SK-N-SH (cell line): Measurements from ENCODE around the gene VAMP2. TPM values are rescaled to one million over a fixed set of nuclear protein-coding genes. Genes with fewer than 3 reads are reported as not detected.

Experiments used
- CTCF ChIA-PET: fragments of 300-600, 350-600 bp; formaldehyde crosslinking; extraction: SDS; loops from one replicate; lab custom pipeline; 2021; lab: Yijun Ruan, JAX
- POLR2A ChIA-PET: fragments of 350-600 bp; sonication (Branson Sonifier 250); formaldehyde crosslinking; extraction: SDS; loops from one replicate; lab custom pipeline; 2020; ENCODE audit warnings: antibody characterized with exemption, inconsistent platforms; lab: Yijun Ruan, JAX
- DNase-seq: peaks from one replicate; pipeline ENCODE4 v3.0.0; 2012
- H2AFZ ChIP-seq: fragments of 200-600 bp; sonication (generic); 2 replicates; pipeline ENCODE4 v1.8.1; 2016; ENCODE audit warnings: antibody characterized with exemption, mild to moderate bottlenecking, low read depth
- H3F3A ChIP-seq: fragments of 200-600 bp; sonication (generic); replicated peaks from 2 replicates; pipeline ENCODE3; 2016; ENCODE audit warnings: antibody characterized with exemption, mild to moderate bottlenecking; ENCODE audit not compliant: insufficient read depth
- H3K27ac ChIP-seq, 2 experiments: fragments of 200-500 bp in 1 of 2; fragments of 200-600 bp in 1 of 2; sonication (Bioruptor generic) in 1 of 2; sonication (generic), shearing (Covaris generic) in 1 of 2; 2 replicates each; pipeline versions ENCODE4 v1.5.1 to v1.6.1; 2014 to 2016; ENCODE audit warnings: low read depth in 2 of 2, inconsistent platforms in 1 of 2, low read length in 1 of 2, mild to moderate bottlenecking in 1 of 2, mixed read lengths in 1 of 2
- H3K27me3 ChIP-seq: fragments of 200-600 bp; sonication (generic), shearing (Covaris generic); 2 replicates; pipeline ENCODE4 v1.6.1; 2016; ENCODE audit warnings: mixed run types; ENCODE audit not compliant: insufficient read depth
- H3K36me3 ChIP-seq, 2 experiments: fragments of 200-500 bp in 1 of 2; fragments of 200-600 bp in 1 of 2; sonication (Bioruptor generic) in 1 of 2; sonication (generic) in 1 of 2; replicated peaks in 1 of 2; 2 replicates each; pipeline versions ENCODE3 to v1.5.1; 2014 to 2016; ENCODE audit warnings: low read length in 1 of 2, mild to moderate bottlenecking in 1 of 2; ENCODE audit not compliant: insufficient read depth in 2 of 2, control insufficient read depth in 1 of 2
- H3K4me1 ChIP-seq, 2 experiments: fragments of 200-500 bp in 1 of 2; fragments of 200-600 bp in 1 of 2; sonication (Bioruptor generic) in 1 of 2; sonication (generic), shearing (Covaris generic) in 1 of 2; 2 replicates each; pipeline versions ENCODE4 v1.5.1 to v1.6.1; 2014 to 2016; ENCODE audit warnings: low read depth in 1 of 2, low read length in 1 of 2, mixed run types in 1 of 2; ENCODE audit not compliant: insufficient read depth in 2 of 2, control insufficient read depth in 1 of 2
- H3K4me2 ChIP-seq: fragments of 200-600 bp; sonication (generic), shearing (Covaris generic); 2 replicates; pipeline ENCODE4 v1.6.1; 2017; ENCODE audit warnings: mixed run types
- H3K4me3 ChIP-seq, 2 experiments: fragments of 200-500 bp in 1 of 2; fragments of 200-600 bp in 1 of 2; sonication (Bioruptor generic) in 1 of 2; sonication (generic), shearing (Covaris generic) in 1 of 2; 2 replicates each; pipeline versions ENCODE4 v1.5.1 to v1.8.1; 2014 to 2016; ENCODE audit warnings: low read depth in 2 of 2, inconsistent platforms in 1 of 2, low read length in 1 of 2, mild to moderate bottlenecking in 1 of 2, mixed read lengths in 1 of 2, moderate library complexity in 1 of 2
- H3K79me2 ChIP-seq: fragments of 200-600 bp; sonication (generic); 2 replicates; pipeline ENCODE4 v1.8.1; 2017; ENCODE audit warnings: mild to moderate bottlenecking; ENCODE audit not compliant: insufficient read depth
- H3K9ac ChIP-seq: fragments of 200-600 bp; sonication (generic); 2 replicates; pipeline ENCODE4 v1.6.1; 2017; ENCODE audit warnings: mixed run types
- H3K9me2 ChIP-seq: fragments of 200-600 bp; sonication (generic); 2 replicates; pipeline ENCODE4 v1.6.1; 2017; ENCODE audit warnings: mixed run types
- H3K9me3 ChIP-seq: fragments of 200-600 bp; sonication (generic); 2 replicates; pipeline ENCODE4 v1.6.1; 2017; ENCODE audit warnings: mixed run types, mild to moderate bottlenecking, moderate library complexity
- H4K20me1 ChIP-seq: fragments of 200-600 bp; sonication (generic); 2 replicates; pipeline ENCODE4 v1.6.1; 2017; ENCODE audit warnings: mild to moderate bottlenecking, mixed run types; ENCODE audit not compliant: insufficient read depth
- ELF1 ChIP-seq: IDR thresholded peaks from 2 replicates; pipeline ENCODE4 v1.4.0; 2012
- EP300 ChIP-seq, 2 experiments: IDR thresholded peaks; 2 replicates each; pipeline versions ENCODE4 v1.4.0 to v1.6.1; 2012; ENCODE audit warnings: borderline replicate concordance in 1 of 2, low read depth in 1 of 2, low read length in 1 of 2
- MAX ChIP-seq: IDR thresholded peaks from 2 replicates; pipeline ENCODE4 v1.4.0; 2012; ENCODE audit warnings: low read depth
- MXI1 ChIP-seq: IDR thresholded peaks from 2 replicates; pipeline ENCODE4 v1.6.1; 2012; ENCODE audit warnings: mild to moderate bottlenecking, low read depth, low read length, improper control_type of control experiment
- RAD21 ChIP-seq: IDR thresholded peaks from 2 replicates; pipeline ENCODE4 v1.6.1; 2012; ENCODE audit warnings: mild to moderate bottlenecking, low read length
- SIN3A ChIP-seq: IDR thresholded peaks from 2 replicates; pipeline ENCODE4 v1.6.1; 2012; ENCODE audit warnings: low read depth, mild to moderate bottlenecking, low read length, moderate library complexity, borderline replicate concordance
- SMC3 ChIP-seq: IDR thresholded peaks from 2 replicates; pipeline ENCODE4 v1.6.1; 2012; ENCODE audit warnings: low read depth, low read length, improper control_type of control experiment
- TAF1 ChIP-seq: IDR thresholded peaks from 2 replicates; pipeline ENCODE4 v1.6.1; 2012; ENCODE audit warnings: low read depth, mild to moderate bottlenecking, low read length, moderate library complexity, borderline replicate concordance
- TCF12 ChIP-seq: IDR thresholded peaks from 2 replicates; pipeline ENCODE4 v1.4.0; 2012
- TEAD4 ChIP-seq: IDR thresholded peaks from 2 replicates; pipeline ENCODE4 v1.4.0; 2012; ENCODE audit warnings: mild to moderate bottlenecking, borderline replicate concordance; ENCODE audit not compliant: insufficient read depth
- YY1 ChIP-seq: IDR thresholded peaks from 2 replicates; pipeline ENCODE4 v1.4.0; 2012; ENCODE audit warnings: low read depth, mild to moderate bottlenecking
- ZBTB33 ChIP-seq: IDR thresholded peaks from 2 replicates; pipeline ENCODE4 v1.4.0; 2012; ENCODE audit warnings: low read depth, borderline replicate concordance
- WGBS: methylation state at CpG from one replicate; pipeline ENCODE4 v1.1.6; 2017; ENCODE audit warnings: low lambda C conversion rate; 5-methylcytosine and 5-hydroxymethylcytosine counted together
- polyA plus RNA-seq, 3 experiments: library from polyadenylated mRNA; depleted of rRNA; stranded (reverse); fragments of >200 nt; gene quantifications; 2 replicates each; pipeline ENCODE4 v1.2.3, GENCODE V29; 2012
- TF ChIP-seq, protein P1 (sequence below): fragments of 150-350 bp; IDR thresholded peaks from 2 replicates; pipeline ENCODE4 v1.6.1; 2016; ENCODE audit warnings: mild to moderate bottlenecking, low read depth, low read length

Gene VAMP2
- polyA plus RNA-seq, 1 of the 3 experiments (the other 2 are of a cell fraction): 42.0 TPM

DNA sequence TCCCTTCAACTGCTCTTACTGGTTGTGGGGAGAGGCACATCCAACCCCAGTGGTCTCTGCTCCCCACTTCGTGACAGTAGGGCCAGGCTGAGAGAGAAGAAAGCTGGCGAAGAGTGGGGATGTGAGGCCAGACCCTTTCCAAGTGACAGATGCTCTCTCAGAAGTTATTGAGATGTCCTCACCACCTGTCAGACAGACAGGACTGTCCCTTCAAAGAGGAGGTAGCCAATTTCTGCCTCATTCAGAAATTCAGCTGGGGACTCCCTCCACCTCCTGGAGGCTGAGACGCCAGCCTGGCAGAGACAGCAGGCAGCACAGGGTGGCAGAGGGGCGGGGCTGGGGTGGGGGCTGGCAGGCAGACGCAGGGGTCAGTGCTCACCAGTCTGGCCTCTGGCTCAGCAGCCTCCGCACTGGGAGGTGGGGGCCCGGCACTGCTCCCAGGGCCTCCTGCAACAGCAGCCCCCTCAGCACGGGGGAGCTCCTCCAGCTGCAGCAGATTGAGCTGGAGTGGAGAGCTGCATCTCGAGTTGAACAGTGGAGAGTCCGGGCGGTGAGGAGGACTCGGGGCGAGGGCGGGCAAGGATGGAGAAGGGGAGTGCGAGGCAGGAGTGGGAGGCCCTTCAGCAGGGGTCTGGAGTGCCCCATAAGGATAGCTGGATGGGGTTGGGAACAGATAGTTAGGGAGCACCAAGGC lies 19.7 kb downstream of the VAMP2 start:
- WGBS: 94% methylated on average over 11 of the region's 15 CpGs
- H3K9me3 ChIP-seq: no peaks in the 10 kb centered on the region
- H4K20me1 ChIP-seq: peaks cover 8% of the 10 kb centered on the region; the same call in 1 of the 2 replicates
- no peak overlapping the region for H2AFZ ChIP-seq
- no peak for TF ChIP-seq ZBTB33
- no peak for TF ChIP-seq TEAD4
- TF ChIP-seq TAF1: no peak
- no peak for TF ChIP-seq YY1
- TF ChIP-seq RAD21: no peak
- H3K27me3 ChIP-seq: no peaks in the 10 kb centered on the region
- H3K27ac ChIP-seq: no peak overlapping the region
- no peak for DNase-seq
- no peaks in the 10 kb centered on the region for H3K9me2 ChIP-seq
- H3K36me3 ChIP-seq: peaks cover 20 to 60% of the 10 kb centered on the region in 2 experiments
- no peaks in the 10 kb centered on the region for H3K79me2 ChIP-seq
- no peak overlapping the region for H3K9ac ChIP-seq
- H3F3A ChIP-seq: peaks cover 23% of the 10 kb centered on the region
- ChIA-PET CTCF (interaction anchor here (1.4 to 1.9 kb wide), 2 partner anchors 50 to 69 kb away, joined by 3 to 6 read pairs; no protein-coding TSS in a partner anchor), POLR2A (interaction anchor here (1.0 kb wide), 1 partner anchor 31 kb away, joined by 3 read pairs; no protein-coding TSS in a partner anchor)
- H3K4me2 ChIP-seq: no peak overlapping the region
- H3K4me1 ChIP-seq: peaks cover 0 to 1% of the 10 kb centered on the region in 2 experiments; a peak in 1 of 4 replicates
- H3K4me3 ChIP-seq: no peak overlapping the region

- Histone ChIP-seq H2AFZ (no peak overlapping the region), H4K20me1 (peaks cover 8% of the 10 kb centered on the region; the same call in 1 of the 2 replicates), H3K4me3 (no peak overlapping the region), H3K27me3 (no peaks in the 10 kb centered on the region), H3K4me1 (peaks cover 0 to 5% of the 10 kb centered on the region in 2 experiments; a peak in 1 of 4 replicates), H3K9me3 (no peaks in the 10 kb centered on the region), H3K9me2 (no peaks in the 10 kb centered on the region), H3K4me2 (no peak overlapping the region), H3F3A (peaks cover 27% of the 10 kb centered on the region), H3K36me3 (peaks cover 20 to 53% of the 10 kb centered on the region in 2 experiments), H3K9ac (no peak overlapping the region), H3K79me2 (no peaks in the 10 kb centered on the region), H3K27ac (no peak overlapping the region)
- CTCF ChIA-PET: interaction anchor here (1.4 to 9.5 kb wide), 4 partner anchors 16 to 69 kb away, joined by 3 to 98 read pairs (median 26); partner anchors contain the start of genes ALOXE3 and VAMP2
- 88% methylated on average over 12 of the region's 23 CpGs for WGBS
- POLR2A ChIA-PET: no interaction called here
- DNase-seq: no peak
- TF ChIP-seq EP300 (IDR thresholded peaks at IDR 0.05; ENCODE audit: borderline replicate concordance in 1 of 2, low read depth in 1 of 2, low read length in 1 of 2) (no peak), MAX (no peak), ELF1 (no peak), MXI1 (no peak), ZBTB33 (no peak), TCF12 (no peak), SIN3A (no peak), SMC3 (no peak)
- TF ChIP-seq, protein P1, sequence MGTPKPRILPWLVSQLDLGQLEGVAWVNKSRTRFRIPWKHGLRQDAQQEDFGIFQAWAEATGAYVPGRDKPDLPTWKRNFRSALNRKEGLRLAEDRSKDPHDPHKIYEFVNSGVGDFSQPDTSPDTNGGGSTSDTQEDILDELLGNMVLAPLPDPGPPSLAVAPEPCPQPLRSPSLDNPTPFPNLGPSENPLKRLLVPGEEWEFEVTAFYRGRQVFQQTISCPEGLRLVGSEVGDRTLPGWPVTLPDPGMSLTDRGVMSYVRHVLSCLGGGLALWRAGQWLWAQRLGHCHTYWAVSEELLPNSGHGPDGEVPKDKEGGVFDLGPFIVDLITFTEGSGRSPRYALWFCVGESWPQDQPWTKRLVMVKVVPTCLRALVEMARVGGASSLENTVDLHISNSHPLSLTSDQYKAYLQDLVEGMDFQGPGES: no peak
Observed at GRCh38 chr17:8142158-8142886, 20.4 kb downstream of the VAMP2 start.
